Endodermal cell (in vitro differentiated cells): ENCODE measurements around the gene OSTM1. TPM values are rescaled to one million over a fixed set of nuclear protein-coding genes. Genes with fewer than 3 reads are reported as not detected.

ENCODE experiments used
- DNase-seq: peaks from one replicate; pipeline ENCODE4 v3.0.0-alpha.2; 2017
- H3K27ac ChIP-seq: 2 replicates; pipeline ENCODE4 v1.5.1; 2013; ENCODE audit warnings: mild to moderate bottlenecking, low read depth, low read length, moderate library complexity
- H3K27me3 ChIP-seq: 2 replicates; pipeline ENCODE4 v1.6.1; 2013; ENCODE audit warnings: mild to moderate bottlenecking, low read length, moderate library complexity; ENCODE audit not compliant: insufficient read depth, control insufficient read depth, poor library complexity, severe bottlenecking
- H3K36me3 ChIP-seq: 2 replicates; pipeline ENCODE4 v1.7.0; 2013; ENCODE audit warnings: mild to moderate bottlenecking, low read length, moderate library complexity; ENCODE audit not compliant: control insufficient read depth, insufficient read depth
- H3K4me1 ChIP-seq: one replicate; pipeline ENCODE4 v1.7.0; 2013; ENCODE audit warnings: low read length; ENCODE audit not compliant: control insufficient read depth, insufficient read depth
- H3K4me3 ChIP-seq: 2 replicates; pipeline ENCODE4 v1.5.1; 2013; ENCODE audit warnings: mild to moderate bottlenecking, low read length, moderate library complexity
- H3K9ac ChIP-seq: 2 replicates; pipeline ENCODE4 v1.6.1; 2013; ENCODE audit warnings: mild to moderate bottlenecking, low read length, moderate library complexity; ENCODE audit not compliant: poor library complexity, severe bottlenecking; ENCODE audit errors: extremely low read depth
- H3K9me3 ChIP-seq: 2 replicates; pipeline ENCODE4 v1.6.1; 2013; ENCODE audit warnings: mild to moderate bottlenecking, low read length, moderate library complexity; ENCODE audit not compliant: control insufficient read depth
- H3K27ac Mint-ChIP-seq: 2 replicates; pipeline ENCODE4 v1.8.0; 2020; ENCODE audit warnings: mixed read lengths
- H3K27me3 Mint-ChIP-seq: 2 replicates; pipeline ENCODE4 v1.8.0; 2021; ENCODE audit warnings: mild to moderate bottlenecking, mixed read lengths; ENCODE audit not compliant: insufficient read depth
- H3K36me3 Mint-ChIP-seq: 2 replicates; pipeline ENCODE4 v1.8.0; 2020; ENCODE audit warnings: low read depth, mixed read lengths
- H3K4me1 Mint-ChIP-seq: 2 replicates; pipeline ENCODE4 v1.8.0; 2020; ENCODE audit warnings: mixed read lengths
- H3K4me3 Mint-ChIP-seq: 2 replicates; pipeline ENCODE4 v1.8.0; 2020; ENCODE audit warnings: mild to moderate bottlenecking, moderate library complexity, mixed read lengths
- H3K9me3 Mint-ChIP-seq: 2 replicates; pipeline ENCODE4 v1.8.0; 2020; ENCODE audit warnings: mild to moderate bottlenecking, mixed read lengths
- CTCF ChIP-seq: fragments of 200-600 bp; sonication (generic); conservative IDR thresholded peaks from 2 replicates; pipeline ENCODE4 v1.5.0; 2021; ENCODE audit warnings: antibody characterized with exemption, mild to moderate bottlenecking
- WGBS, 2 experiments: methylation state at CpG; one replicate each; pipeline versions ENCODE4 v1.1.5 to v1.1.7; 2013; ENCODE audit warnings: missing lambda C conversion rate in 2 of 2, mixed read lengths in 1 of 2; ENCODE audit not compliant: insufficient coverage in 1 of 2, insufficient read length in 1 of 2; 5-methylcytosine and 5-hydroxymethylcytosine counted together
- total RNA-seq, 2 donors: library from RNA; stranded (reverse); fragmentation: NEBNext Ultra II Directional in 1 of 2; extraction: Animal tissue kit (Norgen Biotek cat#: 25700) in 1 of 2; gene quantifications; 2 replicates in 1 of 2; 3 replicates in 1 of 2; pipeline ENCODE4 v1.2.1, GENCODE V29; 2021

The OSTM1 gene
- total RNA-seq, 2 donors from 2014 or later, result 16.9 to 25.3 TPM

- no peak for DNase-seq
- 93 to 100% methylated on average over 1 of the region's 1 CpG for WGBS, 2 experiments
- Histone ChIP-seq H3K9me3 (no peaks in the 10 kb centered on the region), H3K27me3 (no peaks in the 10 kb centered on the region), H3K4me1 (no peaks in the 10 kb centered on the region), H3K36me3 (no peaks in the 10 kb centered on the region), H3K27ac (no peak overlapping the region), H3K9ac (no peak overlapping the region), H3K4me3 (no peak overlapping the region)
- Mint-ChIP-seq H3K9me3 (no peaks in the 10 kb centered on the region), H3K4me3 (no peak overlapping the region), H3K27ac (no peak overlapping the region), H3K4me1 (peaks cover 13% of the 10 kb centered on the region), H3K36me3 (peaks cover 5% of the 10 kb centered on the region), H3K27me3 (no peaks in the 10 kb centered on the region)
- no peak for TF ChIP-seq CTCF
Observed at GRCh38 chr6:108030211-108030610, 44.3 kb downstream of the OSTM1 start.

- TF ChIP-seq CTCF, result no peak
- no peak for DNase-seq
- 89 to 100% methylated on average over 6 of the region's 6 CpGs for WGBS, 2 experiments
- H3K4me1 ChIP-seq, result no peaks in the 10 kb centered on the region
- H3K4me3 Mint-ChIP-seq, result no peak overlapping the region
- no peaks in the 10 kb centered on the region for H3K9me3 Mint-ChIP-seq
- no peak overlapping the region for H3K4me3 ChIP-seq
- H3K36me3 Mint-ChIP-seq, result peaks cover 4% of the 10 kb centered on the region
- no peak overlapping the region for H3K27ac ChIP-seq
- H3K27me3 ChIP-seq, result no peaks in the 10 kb centered on the region
- peaks cover 13% of the 10 kb centered on the region for H3K4me1 Mint-ChIP-seq
- H3K27me3 Mint-ChIP-seq, result no peaks in the 10 kb centered on the region
- no peaks in the 10 kb centered on the region for H3K9me3 ChIP-seq
- no peak overlapping the region for H3K27ac Mint-ChIP-seq
- H3K36me3 ChIP-seq, result no peaks in the 10 kb centered on the region
- H3K9ac ChIP-seq, result no peak overlapping the region
Observed at GRCh38 chr6:108029226-108029921, 45.2 kb downstream of the OSTM1 start.

GRCh38 chr6:108027594-108027993 lies 46.9 kb downstream of the OSTM1 start:
- peaks cover 4% of the 10 kb centered on the region for H3K36me3 Mint-ChIP-seq
- H3K4me3 ChIP-seq, result no peak overlapping the region
- H3K36me3 ChIP-seq, result no peaks in the 10 kb centered on the region
- H3K9me3 Mint-ChIP-seq, result no peaks in the 10 kb centered on the region
- no peaks in the 10 kb centered on the region for H3K27me3 Mint-ChIP-seq
- 92% methylated on average over 3 of the region's 3 CpGs; no CpG with 5 or more reads in 1 of the 2 experiments for WGBS, 2 experiments
- no peak overlapping the region for H3K27ac Mint-ChIP-seq
- peak; percentile 51 for DNase-seq
- H3K9ac ChIP-seq, result no peak overlapping the region
- H3K27ac ChIP-seq, result no peak overlapping the region
- no peaks in the 10 kb centered on the region for H3K27me3 ChIP-seq
- no peak overlapping the region for H3K4me3 Mint-ChIP-seq
- no peaks in the 10 kb centered on the region for H3K4me1 ChIP-seq
- no peaks in the 10 kb centered on the region for H3K9me3 ChIP-seq
- peaks cover 13% of the 10 kb centered on the region for H3K4me1 Mint-ChIP-seq
- TF ChIP-seq CTCF, result no peak
